HepG2 (cell line): ENCODE results near the gene KCTD6. TPM values are rescaled to one million over a fixed set of nuclear protein-coding genes. Genes with fewer than 3 reads are reported as not detected.

Experiments used
- EED ChIP-seq: sonication (generic); formaldehyde crosslinking; IDR thresholded peaks from 2 replicates; pipeline ENCODE4 v1.5.0; 2020; ENCODE audit warnings: mild to moderate bottlenecking, missing genetic modification reagents
- FOXC1 ChIP-seq: sonication (generic); formaldehyde crosslinking; IDR thresholded peaks from 2 replicates; pipeline ENCODE4 v1.8.0; 2022; ENCODE audit warnings: mild to moderate bottlenecking, missing genetic modification reagents, borderline replicate concordance
- HOXA9 ChIP-seq: sonication (generic); formaldehyde crosslinking; IDR thresholded peaks from 2 replicates; pipeline ENCODE4 v1.8.1; 2022; ENCODE audit warnings: missing genetic modification reagents, mild to moderate bottlenecking, moderate library complexity, borderline replicate concordance
- KLF9 ChIP-seq: IDR thresholded peaks from 2 replicates; pipeline ENCODE4 v1.6.1; 2016; ENCODE audit warnings: low read depth
- MATR3 ChIP-seq: sonication (generic); formaldehyde crosslinking; IDR thresholded peaks from 2 replicates; pipeline ENCODE4 v1.4.0; 2020; ENCODE audit warnings: missing genetic modification reagents
- NRL ChIP-seq: sonication (generic); formaldehyde crosslinking; IDR thresholded peaks from 2 replicates; pipeline ENCODE4 v1.5.0; 2020; ENCODE audit warnings: missing genetic modification reagents, mild to moderate bottlenecking, moderate library complexity, borderline replicate concordance
- PLRG1 ChIP-seq: fragments of 450-650 bp; conservative IDR thresholded peaks from 2 replicates; pipeline ENCODE4 v1.6.1; 2016
- POLR2G ChIP-seq: fragments of 200-400 bp; formaldehyde crosslinking; IDR thresholded peaks from 2 replicates; pipeline ENCODE4 v1.6.1; 2018; ENCODE audit warnings: mild to moderate bottlenecking, low read depth, low read length, moderate library complexity
- TP53 ChIP-seq: sonication (generic); formaldehyde crosslinking; conservative IDR thresholded peaks from 2 replicates; pipeline ENCODE4 v1.4.0; 2020; ENCODE audit warnings: missing genetic modification reagents
- YY1 ChIP-seq: IDR thresholded peaks from 2 replicates; pipeline ENCODE4 v1.6.1; 2011; ENCODE audit warnings: low read length, low read depth, moderate library complexity, mild to moderate bottlenecking; ENCODE audit not compliant: insufficient read depth, insufficient replicate concordance
- ZBTB43 ChIP-seq: sonication (generic); formaldehyde crosslinking; conservative IDR thresholded peaks from 2 replicates; pipeline ENCODE4 v1.4.0; 2020; ENCODE audit warnings: missing genetic modification reagents
- ZC3H4 ChIP-seq: sonication (generic); formaldehyde crosslinking; IDR thresholded peaks from 2 replicates; pipeline ENCODE4 v1.4.0; 2020; ENCODE audit warnings: missing genetic modification reagents, borderline replicate concordance
- ZNF350 ChIP-seq: sonication (generic); formaldehyde crosslinking; IDR thresholded peaks from 2 replicates; pipeline ENCODE4 v1.4.0; 2020; ENCODE audit warnings: mild to moderate bottlenecking, low read depth, missing genetic modification reagents, borderline replicate concordance
- ZNF557 ChIP-seq: sonication (generic); formaldehyde crosslinking; IDR thresholded peaks from 2 replicates; pipeline ENCODE4 v1.4.0; 2020; ENCODE audit warnings: missing genetic modification reagents
- ZNF609 ChIP-seq: sonication (generic); formaldehyde crosslinking; IDR thresholded peaks from 2 replicates; pipeline ENCODE4 v1.4.0; 2020; ENCODE audit warnings: mild to moderate bottlenecking, missing genetic modification reagents, borderline replicate concordance
- polyA plus RNA-seq, 8 experiments: library from polyadenylated mRNA; depleted of rRNA in 3 of 8; stranded (reverse) in 7 of 8; unstranded in 1 of 8; fragments of >200 nt; fragmentation: Illumina TruSeq in 4 of 8; extraction: Trizol in 4 of 8; gene quantifications; 2 replicates each; pipeline versions ENCODE4 v1.2.1 to v1.2.3, GENCODE V29; 2011 to 2016; ENCODE audit warnings: low read depth in 4 of 8, missing spikeins in 1 of 8, mixed read lengths in 1 of 8; ENCODE audit not compliant: insufficient read depth in 1 of 8
- total RNA-seq, 5 experiments: library from RNA; depleted of rRNA; stranded (reverse); fragments of >200 nt; fragmentation: Illumina TruSeq; extraction: Trizol; gene quantifications; 2 replicates each; pipeline ENCODE4 v1.2.3, GENCODE V29; 2016; ENCODE audit warnings: low read depth in 1 of 5
- TF ChIP-seq, protein P1 (sequence below): sonication (generic); formaldehyde crosslinking; IDR thresholded peaks from 2 replicates; pipeline ENCODE4 v1.8.0; 2022; ENCODE audit warnings: missing genetic modification reagents, low read depth, mild to moderate bottlenecking, borderline replicate concordance
- TF ChIP-seq, protein P2 (sequence below): IDR thresholded peaks from 2 replicates; pipeline ENCODE4 v1.6.1; 2016; ENCODE audit warnings: low read depth, missing genetic modification reagents, missing compliant biosample characterization

KCTD6 gene
- total and polyA plus RNA-seq, 2 of the 13 experiments (the other 11 are each of a cell fraction or from before 2014, with no cell fraction given): 13.4 to 14.2 TPM

- TF ChIP-seq NRL (CRISPR knock-in tag) (no peak), ZBTB43 (CRISPR knock-in tag) (no peak), HOXA9 (CRISPR knock-in tag) (no peak), FOXC1 (CRISPR knock-in tag) (no peak), YY1 (no peak), ZNF609 (CRISPR knock-in tag) (no peak), POLR2G (no peak), KLF9 (CRISPR knock-in tag) (no peak), ZNF557 (CRISPR knock-in tag) (no peak), PLRG1 (no peak), EED (CRISPR knock-in tag) (no peak), ZNF350 (no peak), ZC3H4 (CRISPR knock-in tag) (no peak), TP53 (CRISPR knock-in tag) (no peak), MATR3 (CRISPR knock-in tag) (no peak)
- TF ChIP-seq, protein P1, sequence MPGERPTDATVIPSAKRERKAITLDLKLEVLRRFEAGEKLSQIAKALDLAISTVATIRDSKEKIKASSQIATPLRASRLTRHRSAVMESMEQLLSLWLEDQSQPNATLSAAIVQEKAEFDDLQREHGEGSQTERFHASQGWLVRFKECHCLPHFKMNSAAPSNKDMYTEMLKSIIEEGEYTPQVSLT (CRISPR knock-in tag): no peak
- TF ChIP-seq, protein P2, sequence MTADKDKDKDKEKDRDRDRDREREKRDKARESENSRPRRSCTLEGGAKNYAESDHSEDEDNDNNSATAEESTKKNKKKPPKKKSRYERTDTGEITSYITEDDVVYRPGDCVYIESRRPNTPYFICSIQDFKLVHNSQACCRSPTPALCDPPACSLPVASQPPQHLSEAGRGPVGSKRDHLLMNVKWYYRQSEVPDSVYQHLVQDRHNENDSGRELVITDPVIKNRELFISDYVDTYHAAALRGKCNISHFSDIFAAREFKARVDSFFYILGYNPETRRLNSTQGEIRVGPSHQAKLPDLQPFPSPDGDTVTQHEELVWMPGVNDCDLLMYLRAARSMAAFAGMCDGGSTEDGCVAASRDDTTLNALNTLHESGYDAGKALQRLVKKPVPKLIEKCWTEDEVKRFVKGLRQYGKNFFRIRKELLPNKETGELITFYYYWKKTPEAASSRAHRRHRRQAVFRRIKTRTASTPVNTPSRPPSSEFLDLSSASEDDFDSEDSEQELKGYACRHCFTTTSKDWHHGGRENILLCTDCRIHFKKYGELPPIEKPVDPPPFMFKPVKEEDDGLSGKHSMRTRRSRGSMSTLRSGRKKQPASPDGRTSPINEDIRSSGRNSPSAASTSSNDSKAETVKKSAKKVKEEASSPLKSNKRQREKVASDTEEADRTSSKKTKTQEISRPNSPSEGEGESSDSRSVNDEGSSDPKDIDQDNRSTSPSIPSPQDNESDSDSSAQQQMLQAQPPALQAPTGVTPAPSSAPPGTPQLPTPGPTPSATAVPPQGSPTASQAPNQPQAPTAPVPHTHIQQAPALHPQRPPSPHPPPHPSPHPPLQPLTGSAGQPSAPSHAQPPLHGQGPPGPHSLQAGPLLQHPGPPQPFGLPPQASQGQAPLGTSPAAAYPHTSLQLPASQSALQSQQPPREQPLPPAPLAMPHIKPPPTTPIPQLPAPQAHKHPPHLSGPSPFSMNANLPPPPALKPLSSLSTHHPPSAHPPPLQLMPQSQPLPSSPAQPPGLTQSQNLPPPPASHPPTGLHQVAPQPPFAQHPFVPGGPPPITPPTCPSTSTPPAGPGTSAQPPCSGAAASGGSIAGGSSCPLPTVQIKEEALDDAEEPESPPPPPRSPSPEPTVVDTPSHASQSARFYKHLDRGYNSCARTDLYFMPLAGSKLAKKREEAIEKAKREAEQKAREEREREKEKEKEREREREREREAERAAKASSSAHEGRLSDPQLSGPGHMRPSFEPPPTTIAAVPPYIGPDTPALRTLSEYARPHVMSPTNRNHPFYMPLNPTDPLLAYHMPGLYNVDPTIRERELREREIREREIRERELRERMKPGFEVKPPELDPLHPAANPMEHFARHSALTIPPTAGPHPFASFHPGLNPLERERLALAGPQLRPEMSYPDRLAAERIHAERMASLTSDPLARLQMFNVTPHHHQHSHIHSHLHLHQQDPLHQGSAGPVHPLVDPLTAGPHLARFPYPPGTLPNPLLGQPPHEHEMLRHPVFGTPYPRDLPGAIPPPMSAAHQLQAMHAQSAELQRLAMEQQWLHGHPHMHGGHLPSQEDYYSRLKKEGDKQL (CRISPR knock-in tag): no peak
Measured at GRCh38 chr3:58474967-58475578, 16.8 kb upstream of the KCTD6 start (continued).
